Measurements from ENCODE around the gene SPINK1. TPM values are rescaled to one million over a fixed set of nuclear protein-coding genes. Genes with fewer than 3 reads are reported as not detected.

The SPINK1 gene
- total and polyA plus RNA-seq, 2 of the 4 experiments (the other 2 are of a cell fraction) = not detected

DNA sequence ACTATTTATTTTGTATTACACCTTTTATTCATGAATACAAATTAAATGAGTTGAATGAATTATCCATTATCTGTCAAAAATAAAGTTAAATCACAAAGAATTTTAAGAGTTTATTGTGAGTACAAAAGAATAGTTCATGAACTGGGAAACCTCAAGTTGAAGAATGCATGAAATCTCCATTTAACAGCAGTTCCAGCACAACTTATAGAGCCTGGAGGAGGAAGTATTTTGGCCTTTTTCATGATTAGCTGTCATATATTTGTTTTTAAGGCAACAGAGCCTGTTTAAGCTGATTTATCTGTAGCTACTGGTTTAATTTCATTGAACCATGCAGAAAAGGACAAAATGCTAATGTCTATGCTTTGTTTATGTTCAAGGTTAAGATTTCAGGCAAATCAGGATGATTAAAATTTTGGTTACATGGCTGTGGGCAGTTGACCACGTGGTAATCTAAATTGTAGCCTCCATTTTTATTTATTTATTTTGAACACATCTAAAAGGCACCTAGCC is 12.2 kb downstream of the SPINK1 start:
- Histone ChIP-seq H2AK9ac (replicated peaks; ENCODE audit: low read depth, low read length, poor library complexity) (no peak overlapping the region), H2BK15ac (ENCODE audit: low read depth, low read length) (no peak overlapping the region), H3K4me1 (ENCODE audit: control insufficient read depth, insufficient read depth, low read length) (no peaks in the 10 kb centered on the region), H2BK120ac (ENCODE audit: low read depth, low read length) (no peak overlapping the region), H3K36me3 (ENCODE audit: control insufficient read depth, insufficient read depth, low read length) (no peaks in the 10 kb centered on the region), H3K56ac (ENCODE audit: extremely low read depth, insufficient read depth, low read length) (no peak overlapping the region), H3K23ac (ENCODE audit: low read depth, low read length) (no peak overlapping the region), H3K9ac (ENCODE audit: low read depth, low read length) (no peak overlapping the region), H3K27me3 (ENCODE audit: control insufficient read depth, insufficient read depth, low read length) (no peaks in the 10 kb centered on the region), H3K18ac (ENCODE audit: low read depth, low read length) (no peak overlapping the region), H2AK5ac (ENCODE audit: low read depth, low read length) (no peak overlapping the region), H3K4me2 (ENCODE audit: low read depth, low read length) (no peak overlapping the region), H3K4me3 (ENCODE audit: insufficient read depth, low read depth, low read length) (no peak overlapping the region), H4K91ac (ENCODE audit: insufficient read depth, low read depth, low read length) (no peak overlapping the region), H4K5ac (ENCODE audit: low read depth, low read length) (no peak overlapping the region), H3K79me1 (ENCODE audit: low read depth in 1 of 2, low read length in 2 of 2) (no peaks in the 10 kb centered on the region), H2AFZ (replicated peaks; ENCODE audit: low read length, poor library complexity) (no peak overlapping the region), H4K8ac (ENCODE audit: low read depth in 2 of 2, low read length in 2 of 2) (no peak overlapping the region), H3K4ac (ENCODE audit: low read depth, low read length) (no peak overlapping the region), H3K27ac (ENCODE audit: insufficient read depth, low read length) (no peak overlapping the region), H2BK5ac (ENCODE audit: low read depth, low read length, poor library complexity, severe bottlenecking) (no peak overlapping the region), H3K9me3 (ENCODE audit: control insufficient read depth, insufficient read depth, low read length) (no peaks in the 10 kb centered on the region), H4K20me1 (ENCODE audit: insufficient read depth, low read length) (no peaks in the 10 kb centered on the region), H3K14ac (replicated peaks; ENCODE audit: low read depth, low read length) (no peak overlapping the region), H3K9me1 (ENCODE audit: insufficient read depth, low read length) (no peaks in the 10 kb centered on the region), H2BK20ac (ENCODE audit: low read depth, low read length) (no peak overlapping the region)
- dilution Hi-C loops (cut with HindIII; ENCODE audit: low sequenced_read_pairs, unreplicated experiment) = no loop called here
- TF ChIP-seq NFE2L2 (IDR thresholded peaks at IDR 0.05; ENCODE audit: low read depth, low read length) (no peak), MAFK (IDR thresholded peaks at IDR 0.05; ENCODE audit: low read depth, low read length) (no peak), SMC3 (IDR thresholded peaks at IDR 0.05; ENCODE audit: low read depth, low read length) (no peak), CEBPB (IDR thresholded peaks at IDR 0.05; ENCODE audit: low read depth, low read length) (no peak), MAZ (IDR thresholded peaks at IDR 0.05; ENCODE audit: borderline replicate concordance, low read depth, low read length) (no peak), CHD1 (IDR thresholded peaks at IDR 0.05; ENCODE audit: low read depth, low read length) (no peak), RFX5 (IDR thresholded peaks at IDR 0.05; ENCODE audit: low read depth, low read length) (no peak), RCOR1 (IDR thresholded peaks at IDR 0.05; ENCODE audit: insufficient replicate concordance, low read length) (no peak), POLR2A (IDR thresholded peaks at IDR 0.05; ENCODE audit: low read depth, low read length) (no peak), RAD21 (IDR thresholded peaks at IDR 0.05; ENCODE audit: low read length) (no peak), FOS (IDR thresholded peaks at IDR 0.05; ENCODE audit: low read depth, low read length) (no peak), MXI1 (IDR thresholded peaks at IDR 0.05; ENCODE audit: borderline replicate concordance, low read depth, low read length) (no peak), BHLHE40 (IDR thresholded peaks at IDR 0.05; ENCODE audit: low read depth, low read length) (no peak)
- TF ChIP-seq, protein P1, sequence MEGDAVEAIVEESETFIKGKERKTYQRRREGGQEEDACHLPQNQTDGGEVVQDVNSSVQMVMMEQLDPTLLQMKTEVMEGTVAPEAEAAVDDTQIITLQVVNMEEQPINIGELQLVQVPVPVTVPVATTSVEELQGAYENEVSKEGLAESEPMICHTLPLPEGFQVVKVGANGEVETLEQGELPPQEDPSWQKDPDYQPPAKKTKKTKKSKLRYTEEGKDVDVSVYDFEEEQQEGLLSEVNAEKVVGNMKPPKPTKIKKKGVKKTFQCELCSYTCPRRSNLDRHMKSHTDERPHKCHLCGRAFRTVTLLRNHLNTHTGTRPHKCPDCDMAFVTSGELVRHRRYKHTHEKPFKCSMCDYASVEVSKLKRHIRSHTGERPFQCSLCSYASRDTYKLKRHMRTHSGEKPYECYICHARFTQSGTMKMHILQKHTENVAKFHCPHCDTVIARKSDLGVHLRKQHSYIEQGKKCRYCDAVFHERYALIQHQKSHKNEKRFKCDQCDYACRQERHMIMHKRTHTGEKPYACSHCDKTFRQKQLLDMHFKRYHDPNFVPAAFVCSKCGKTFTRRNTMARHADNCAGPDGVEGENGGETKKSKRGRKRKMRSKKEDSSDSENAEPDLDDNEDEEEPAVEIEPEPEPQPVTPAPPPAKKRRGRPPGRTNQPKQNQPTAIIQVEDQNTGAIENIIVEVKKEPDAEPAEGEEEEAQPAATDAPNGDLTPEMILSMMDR (conservative IDR thresholded peaks at IDR 0.05; ENCODE audit: low read depth, low read length) = no peak
- TF ChIP-seq, protein P2, sequence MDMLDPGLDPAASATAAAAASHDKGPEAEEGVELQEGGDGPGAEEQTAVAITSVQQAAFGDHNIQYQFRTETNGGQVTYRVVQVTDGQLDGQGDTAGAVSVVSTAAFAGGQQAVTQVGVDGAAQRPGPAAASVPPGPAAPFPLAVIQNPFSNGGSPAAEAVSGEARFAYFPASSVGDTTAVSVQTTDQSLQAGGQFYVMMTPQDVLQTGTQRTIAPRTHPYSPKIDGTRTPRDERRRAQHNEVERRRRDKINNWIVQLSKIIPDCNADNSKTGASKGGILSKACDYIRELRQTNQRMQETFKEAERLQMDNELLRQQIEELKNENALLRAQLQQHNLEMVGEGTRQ (IDR thresholded peaks at IDR 0.05; ENCODE audit: low read depth, low read length) = no peak
- TF ChIP-seq, protein P3, sequence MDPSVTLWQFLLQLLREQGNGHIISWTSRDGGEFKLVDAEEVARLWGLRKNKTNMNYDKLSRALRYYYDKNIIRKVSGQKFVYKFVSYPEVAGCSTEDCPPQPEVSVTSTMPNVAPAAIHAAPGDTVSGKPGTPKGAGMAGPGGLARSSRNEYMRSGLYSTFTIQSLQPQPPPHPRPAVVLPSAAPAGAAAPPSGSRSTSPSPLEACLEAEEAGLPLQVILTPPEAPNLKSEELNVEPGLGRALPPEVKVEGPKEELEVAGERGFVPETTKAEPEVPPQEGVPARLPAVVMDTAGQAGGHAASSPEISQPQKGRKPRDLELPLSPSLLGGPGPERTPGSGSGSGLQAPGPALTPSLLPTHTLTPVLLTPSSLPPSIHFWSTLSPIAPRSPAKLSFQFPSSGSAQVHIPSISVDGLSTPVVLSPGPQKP (IDR thresholded peaks at IDR 0.05; ENCODE audit: borderline replicate concordance, low read depth, low read length) = no peak
- ATAC-seq (ENCODE audit: low read depth) (no peak), DNase-seq (no peak)
- intact Hi-C loops (cut with micrococcal nuclease) = no loop called here
- ChIA-PET POLR2A (ENCODE audit: unreplicated experiment) (no interaction called here), CTCF (no interaction called here)
- BruUV-seq (replicated peaks) = no TSS peak
- WGBS, 2 experiments (ENCODE audit: extremely low coverage in 2 of 2, insufficient read length in 1 of 2) = no CpG with 5 or more reads among the region's 1 CpG
- in situ Hi-C loops (cut with MboI; ENCODE audit: low sequenced_read_pairs) = no loop called here
